Spleen (tissue), 11 donors: ENCODE data around the gene ACY1. TPM values are rescaled to one million over a fixed set of nuclear protein-coding genes. Genes with fewer than 3 reads are reported as not detected.
A peak's percentile ranks its signal among the peaks of the same experiment; 100 is the strongest.

ENCODE experiments used
- DNase-seq: peaks from one replicate; pipeline ENCODE4 v3.0.0-alpha.2; 2020
- H3K27ac ChIP-seq, 8 donors: fragments of 200-600 bp; sonication (generic) in 7 of 8; 1 replicate in 4 of 8; 2 replicates in 4 of 8; pipeline versions ENCODE4 v1.5.0 to v1.8.0; 2016 to 2021; ENCODE audit warnings: inconsistent platforms in 4 of 8, mild to moderate bottlenecking in 4 of 8, moderate library complexity in 1 of 8
- H3K27me3 ChIP-seq, 7 donors: fragments of 200-600 bp; sonication (generic) in 6 of 7; replicated peaks in 1 of 7; 1 replicate in 4 of 7; 2 replicates in 3 of 7; pipeline versions ENCODE4 v1.5.0 to v1.8.0; 2016 to 2021; ENCODE audit warnings: inconsistent platforms in 3 of 7, mild to moderate bottlenecking in 1 of 7
- H3K36me3 ChIP-seq, 6 donors: fragments of 200-600 bp; sonication (generic) in 5 of 6; 1 replicate in 4 of 6; 2 replicates in 2 of 6; pipeline versions ENCODE4 v1.5.0 to v1.8.0; 2016 to 2021; ENCODE audit warnings: inconsistent platforms in 2 of 6
- H3K4me1 ChIP-seq, 6 donors: fragments of 200-600 bp; sonication (generic) in 5 of 6; 1 replicate in 3 of 6; 2 replicates in 3 of 6; pipeline versions ENCODE4 v1.5.0 to v1.8.0; 2016 to 2021; ENCODE audit warnings: inconsistent platforms in 3 of 6
- H3K4me3 ChIP-seq, 8 donors: fragments of 200-600 bp; sonication (generic) in 7 of 8; 1 replicate in 4 of 8; 2 replicates in 4 of 8; pipeline versions ENCODE4 v1.5.0 to v1.8.0; 2016 to 2021; ENCODE audit warnings: inconsistent platforms in 4 of 8, mild to moderate bottlenecking in 4 of 8, moderate library complexity in 2 of 8
- H3K9me3 ChIP-seq, 8 donors: fragments of 200-600 bp; sonication (generic) in 7 of 8; 1 replicate in 4 of 8; 2 replicates in 4 of 8; pipeline versions ENCODE4 v1.5.0 to v1.8.0; 2016 to 2021; ENCODE audit warnings: inconsistent platforms in 4 of 8
- CTCF ChIP-seq, 11 experiments: fragments of 200-600 bp in 7 of 11; fragments of 450-650 bp in 4 of 11; sonication (generic) in 4 of 11; IDR thresholded peaks in 8 of 11; conservative IDR thresholded peaks in 3 of 11; 1 replicate in 7 of 11; 2 replicates in 4 of 11; pipeline versions ENCODE4 v1.4.0 to v1.8.0; 2016 to 2021; ENCODE audit warnings: antibody characterized with exemption in 11 of 11, inconsistent platforms in 4 of 11, mild to moderate bottlenecking in 1 of 11
- POLR2A ChIP-seq, 3 donors: fragments of 450-650 bp; IDR thresholded peaks; one replicate each; pipeline ENCODE4 v1.5.1; 2017; ENCODE audit warnings: antibody characterized with exemption in 3 of 3, mild to moderate bottlenecking in 1 of 3
- POLR2AphosphoS5 ChIP-seq, 3 donors: sonication (generic); formaldehyde crosslinking; IDR thresholded peaks; one replicate each; pipeline ENCODE4 v1.5.1; 2017; ENCODE audit warnings: antibody characterized with exemption in 3 of 3
- WGBS, 5 donors: extraction: QIAGEN DNeasy Blood & Tissue Kit in 3 of 5; methylation state at CpG; one replicate each; pipeline versions ENCODE4 v1.1.5 to v1.1.7; 2013 to 2018; 5-methylcytosine and 5-hydroxymethylcytosine counted together
- intact Hi-C: fragments of 100-400 bp; cut with DNase I; formaldehyde crosslinking; loops from one replicate; pipeline ENCODE4 v1.15.0; 2023; ENCODE audit warnings: low total_unique reads
- polyA plus RNA-seq, 3 donors: library from polyadenylated mRNA; stranded (reverse); fragments of 200-250 nt; gene quantifications; one replicate each; pipeline ENCODE4 v1.2.1, GENCODE V29; 2013
- total RNA-seq, 7 donors: library from RNA; depleted of rRNA in 3 of 7; stranded (reverse); fragments of >200 nt in 3 of 7; fragmentation: NEBNext Ultra II Directional in 4 of 7; extraction: Animal tissue kit (Norgen Biotek cat#: 25700) in 4 of 7; gene quantifications; one replicate each; pipeline versions ENCODE4 v1.1.0 to v1.2.1, GENCODE V29; 2016 to 2021
- donor health status: healthy with polysubstance abuse.
- donor health status: DM: no; HTN: no; CAD: no; lungs with moderate emphysema.
- donor health status: DM: no; HTN: no; CAD: no.
- donor health status: Bipolar disorder and iron deficiency.
- donor health status: healthy.
- donor health status: DM: no; HTN: no; CAD: no.
- donor health status: DM: yes; HTN: yes; CAD: no.

Gene ACY1
- total and polyA plus RNA-seq, 10 donors: 16.7 to 31.1 (median 28.2) TPM

GRCh38 chr3:51935886-51936755, 47.2 kb upstream of the ACY1 start:
- no peak overlapping the region for H3K27ac ChIP-seq
- peak; percentile 63 for DNase-seq
- no peak for TF ChIP-seq CTCF (IDR thresholded peaks at IDR 0.05 in 8 of 11, conservative IDR thresholded peaks at IDR 0.05 in 3 of 11)
- TF ChIP-seq POLR2AphosphoS5 (IDR thresholded peaks at IDR 0.05): no peak
- no peak for TF ChIP-seq POLR2A (IDR thresholded peaks at IDR 0.05)
- H3K9me3 ChIP-seq: no peaks in the 10 kb centered on the region
- no peaks in the 10 kb centered on the region for H3K27me3 ChIP-seq
- 96 to 98% (median 98%) methylated on average over 25 of the region's 25 CpGs for WGBS, 5 donors
- intact Hi-C loops: no loop called here
- H3K4me3 ChIP-seq: no peak overlapping the region
- peaks cover 5 to 83% (median 67%) of the 10 kb centered on the region in 6 donors for H3K36me3 ChIP-seq
- H3K4me1 ChIP-seq: peaks cover 4 to 20% (median 14%) of the 10 kb centered on the region in 6 donors

- Histone ChIP-seq H3K27ac (no peak overlapping the region), H3K9me3 (no peaks in the 10 kb centered on the region), H3K27me3 (no peaks in the 10 kb centered on the region), H3K4me1 (peaks cover 6 to 26% (median 18%) of the 10 kb centered on the region in 6 donors), H3K36me3 (peaks cover 5 to 74% (median 66%) of the 10 kb centered on the region in 6 donors), H3K4me3 (no peak overlapping the region)
- peak; percentile 67 for DNase-seq
- no peak for TF ChIP-seq POLR2AphosphoS5 (IDR thresholded peaks at IDR 0.05)
- WGBS, 5 donors: 90 to 95% (median 92%) methylated on average over 8 to 9 of the region's 9 CpGs
- intact Hi-C loops: no loop called here
Measured at GRCh38 chr3:51937014-51937413, 46.3 kb upstream of the ACY1 start.

GRCh38 chr3:51937611-51938450, 45.5 kb upstream of the ACY1 start:
- 85 to 90% (median 88%) methylated on average over 11 to 13 of the region's 13 CpGs for WGBS, 5 donors
- no peak for TF ChIP-seq CTCF (IDR thresholded peaks at IDR 0.05 in 8 of 11, conservative IDR thresholded peaks at IDR 0.05 in 3 of 11)
- no peak for TF ChIP-seq POLR2AphosphoS5 (IDR thresholded peaks at IDR 0.05)

GRCh38 chr3:51938780-51939425, 44.4 kb upstream of the ACY1 start:
- Histone ChIP-seq H3K27ac (no peak overlapping the region), H3K9me3 (no peaks in the 10 kb centered on the region), H3K27me3 (no peaks in the 10 kb centered on the region), H3K4me1 (peaks cover 15 to 44% (median 32%) of the 10 kb centered on the region in 6 donors), H3K4me3 (no peak overlapping the region), H3K36me3 (peaks cover 5 to 55% (median 49%) of the 10 kb centered on the region in 6 donors)
- TF ChIP-seq POLR2AphosphoS5 (IDR thresholded peaks at IDR 0.05) (no peak), POLR2A (IDR thresholded peaks at IDR 0.05) (no peak), CTCF (IDR thresholded peaks at IDR 0.05 in 8 of 11, conservative IDR thresholded peaks at IDR 0.05 in 3 of 11) (no peak)
- intact Hi-C loops: no loop called here
- peak; percentile 39 for DNase-seq
- WGBS, 5 donors: 83 to 90% (median 89%) methylated on average over 9 of the region's 9 CpGs

More at GRCh38 chr3:51937611-51938450, 45.5 kb upstream of the ACY1 start:
- Histone ChIP-seq H3K27me3 (no peaks in the 10 kb centered on the region), H3K4me3 (no peak overlapping the region), H3K36me3 (peaks cover 5 to 66% (median 60%) of the 10 kb centered on the region in 6 donors), H3K27ac (no peak overlapping the region), H3K9me3 (no peaks in the 10 kb centered on the region), H3K4me1 (peaks cover 9 to 34% (median 25%) of the 10 kb centered on the region in 6 donors)
- DNase-seq: peak; percentile 69
- intact Hi-C loops: no loop called here
